Endothelial cell of umbilical vein (primary cell): ENCODE measurements around the gene RNASEH2C. TPM values are rescaled to one million over a fixed set of nuclear protein-coding genes. Genes with fewer than 3 reads are reported as not detected.

Source experiments
- BruUV-seq: library from RNA; stranded (reverse); fragments of 400-500 nt; replicated peaks from 2 replicates; lab custom pipeline; 2021; lab: Mats Ljungman, UMichigan
- CTCF ChIA-PET: fragments of 300-600, 350-600 bp; sonication (Branson Sonifier 250); formaldehyde crosslinking; loops from one replicate; lab custom pipeline; 2021; ENCODE audit warnings: antibody characterized with exemption, inconsistent platforms; lab: Charles Lee
- POLR2A ChIA-PET: fragments of 300-600, 350-600 bp; sonication (Branson Sonifier 250); formaldehyde crosslinking; loops from one replicate; lab custom pipeline; 2021; ENCODE audit warnings: antibody characterized with exemption, inconsistent platforms; lab: Charles Lee
- DNase-seq: peaks from one replicate; pipeline ENCODE4 v3.0.0-alpha.2; 2011; ENCODE audit warnings: low read depth, low spot score
- FAIRE-seq: peaks from 2 replicates; lab custom pipeline; 2011; peaks lifted over from hg19 to GRCh38; lab: Jason Lieb, UNC
- H2AFZ ChIP-seq: 2 replicates; pipeline ENCODE4 v1.6.0; 2012; ENCODE audit warnings: low read depth, low read length, control low read depth, inconsistent platforms
- H3K27ac ChIP-seq: 2 replicates; pipeline ENCODE4 v1.5.1; 2011; ENCODE audit warnings: low read depth, mild to moderate bottlenecking, control low read depth, low read length, moderate library complexity; ENCODE audit not compliant: insufficient read depth
- H3K27me3 ChIP-seq, 2 experiments: 2 replicates each; pipeline versions ENCODE4 v1.6.0 to v1.6.1; 2011; ENCODE audit warnings: low read length in 2 of 2, mixed read lengths in 1 of 2; ENCODE audit not compliant: control insufficient read depth in 2 of 2, insufficient read depth in 2 of 2
- H3K36me3 ChIP-seq, 2 experiments: 2 replicates in 1 of 2; 3 replicates in 1 of 2; pipeline ENCODE4 v1.5.1; 2011; ENCODE audit warnings: low read length in 2 of 2, mild to moderate bottlenecking in 1 of 2, moderate library complexity in 1 of 2; ENCODE audit not compliant: control insufficient read depth in 2 of 2, insufficient read depth in 2 of 2; ENCODE audit errors: extremely low read depth in 1 of 2
- H3K4me1 ChIP-seq: 3 replicates; pipeline ENCODE4 v1.5.1; 2011; ENCODE audit warnings: mild to moderate bottlenecking, low read length; ENCODE audit not compliant: control insufficient read depth, insufficient read depth; ENCODE audit errors: extremely low read depth
- H3K4me2 ChIP-seq: 2 replicates; pipeline ENCODE4 v1.6.1; 2011; ENCODE audit warnings: low read length, control low read depth, mixed read lengths; ENCODE audit not compliant: insufficient read depth
- H3K4me3 ChIP-seq, 3 experiments: fragments of 200-600 bp in 1 of 3; sonication (generic), shearing (Covaris generic) in 1 of 3; replicated peaks in 1 of 3; 2 replicates each; pipeline ENCODE4 v1.5.1; 2011 to 2016; ENCODE audit warnings: control low read depth in 3 of 3, low read length in 3 of 3, mild to moderate bottlenecking in 2 of 3, inconsistent platforms in 1 of 3, low read depth in 1 of 3, moderate library complexity in 1 of 3; ENCODE audit not compliant: insufficient read depth in 1 of 3
- H3K79me2 ChIP-seq: 2 replicates; pipeline ENCODE4 v1.6.0; 2012; ENCODE audit warnings: low read length, inconsistent platforms; ENCODE audit not compliant: control insufficient read depth, insufficient read depth
- H3K9ac ChIP-seq: replicated peaks from 2 replicates; pipeline ENCODE3; 2011; ENCODE audit warnings: low read length, control low read depth; ENCODE audit not compliant: insufficient read depth; ENCODE audit errors: extremely low read depth
- H3K9me1 ChIP-seq: replicated peaks from 3 replicates; pipeline ENCODE4 v1.6.0; 2011; ENCODE audit warnings: mild to moderate bottlenecking, low read length; ENCODE audit not compliant: control insufficient read depth, insufficient read depth; ENCODE audit errors: extremely low read depth
- H3K9me3 ChIP-seq: replicated peaks from 2 replicates; pipeline ENCODE4 v1.5.1; 2012; ENCODE audit warnings: low read length, inconsistent platforms; ENCODE audit not compliant: control insufficient read depth, insufficient read depth
- H4K20me1 ChIP-seq: replicated peaks from 2 replicates; pipeline ENCODE3; 2011; ENCODE audit warnings: mild to moderate bottlenecking, low read length; ENCODE audit not compliant: control insufficient read depth, insufficient read depth; ENCODE audit errors: extremely low read depth
- EZH2 ChIP-seq: IDR thresholded peaks from 2 replicates; pipeline ENCODE4 v1.6.1; 2012; ENCODE audit warnings: borderline replicate concordance, low read depth, mild to moderate bottlenecking, moderate library complexity, low read length, inconsistent platforms; ENCODE audit not compliant: severe bottlenecking
- FOS ChIP-seq: IDR thresholded peaks from 2 replicates; pipeline ENCODE4 v1.6.1; 2011; ENCODE audit warnings: mild to moderate bottlenecking, low read length, moderate library complexity, borderline replicate concordance; ENCODE audit not compliant: insufficient read depth
- GATA2 ChIP-seq: IDR thresholded peaks from 2 replicates; pipeline ENCODE4 v1.7.0; 2011; ENCODE audit warnings: low read depth, mild to moderate bottlenecking, moderate library complexity, mixed read lengths, low read length; ENCODE audit not compliant: insufficient read length, insufficient read depth
- JUN ChIP-seq: IDR thresholded peaks from 2 replicates; pipeline ENCODE4 v1.6.1; 2011; ENCODE audit warnings: borderline replicate concordance, low read depth; ENCODE audit not compliant: insufficient read length, insufficient read depth
- MYC ChIP-seq: IDR thresholded peaks from one replicate; pipeline ENCODE4 v1.6.1; 2011; ENCODE audit warnings: mild to moderate bottlenecking, low read depth, low read length
- POLR2A ChIP-seq: IDR thresholded peaks from 2 replicates; pipeline ENCODE4 v1.6.1; 2012; ENCODE audit warnings: low read depth, mild to moderate bottlenecking, control low read depth, low read length
- POLR2AphosphoS5 ChIP-seq: IDR thresholded peaks from 2 replicates; pipeline ENCODE4 v1.6.1; 2012; ENCODE audit warnings: low read depth, mild to moderate bottlenecking, control low read depth, low read length, moderate library complexity; ENCODE audit not compliant: insufficient read depth
- dilution Hi-C: fragments of 300-500 bp; cut with MboI; formaldehyde crosslinking; loops from one replicate; pipeline ENCODE4 v1.15.0; 2019; ENCODE audit warnings: low sequenced_read_pairs; ENCODE audit not compliant: extremely low pct_ligation_motif_present
- intact Hi-C: fragments of 100-400 bp; cut with micrococcal nuclease; formaldehyde crosslinking; loops from one replicate; pipeline ENCODE4 v1.10.0; 2022
- polyA plus RNA-seq, 4 experiments: library from polyadenylated mRNA; depleted of rRNA in 3 of 4; stranded (reverse) in 3 of 4; unstranded in 1 of 4; fragments of >200 nt; gene quantifications; 2 replicates each; pipeline versions ENCODE4 v1.2.1 to v1.2.3, GENCODE V29; 2011 to 2012; ENCODE audit warnings: missing spikeins in 1 of 4
- total RNA-seq: library from RNA; stranded (reverse); gene quantifications from 2 replicates; pipeline ENCODE4 v1.2.3, GENCODE V29; 2021
- TF ChIP-seq, protein P1 (sequence below): IDR thresholded peaks from 2 replicates; pipeline ENCODE4 v1.6.1; 2011; ENCODE audit not compliant: insufficient read depth, insufficient read length
- TF ChIP-seq, protein P2 (sequence below), 2 donors: IDR thresholded peaks; 1 replicate in 1 of 2; 2 replicates in 1 of 2; pipeline ENCODE4 v1.5.1; 2011; ENCODE audit warnings: low read length in 2 of 2, mild to moderate bottlenecking in 2 of 2, moderate library complexity in 2 of 2, control low read depth in 1 of 2, inconsistent platforms in 1 of 2, low read depth in 1 of 2; ENCODE audit not compliant: insufficient read depth in 1 of 2; ENCODE audit errors: extremely low read depth in 1 of 2

The RNASEH2C gene
- total and polyA plus RNA-seq, 2 donors (not counting 3 experiments of a cell fraction or from before 2014, with no cell fraction given) = 62.0 to 110 TPM

DNA sequence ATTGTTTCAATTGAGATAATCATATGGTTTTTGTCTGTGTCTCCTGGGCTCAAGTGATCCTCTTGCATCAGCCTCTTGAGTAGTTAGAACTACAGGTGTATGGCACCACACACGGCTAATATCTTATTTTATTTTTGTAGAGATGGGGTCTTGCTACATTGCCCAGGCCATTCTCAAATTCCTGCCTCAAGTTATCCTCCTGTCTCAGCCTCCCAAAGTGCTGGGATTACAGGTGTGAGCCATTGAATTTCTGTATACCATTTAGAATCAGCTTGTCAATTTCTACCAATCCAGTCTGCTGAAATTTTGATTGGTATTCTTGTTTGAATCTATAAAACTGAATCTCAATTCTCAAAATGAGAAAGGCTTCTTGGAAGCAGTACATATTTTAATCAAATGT is 18.9 kb downstream of the RNASEH2C start:
- intact Hi-C loops (no loop called here), dilution Hi-C loops (no loop called here)
- H3K4me1 ChIP-seq = no peaks in the 10 kb centered on the region
- no peak overlapping the region for H3K27ac ChIP-seq
- H3K4me3 ChIP-seq = no peak overlapping the region
- H4K20me1 ChIP-seq = no peaks in the 10 kb centered on the region
- no peaks in the 10 kb centered on the region for H3K9me3 ChIP-seq
- H3K36me3 ChIP-seq = no peaks in the 10 kb centered on the region
- no peak overlapping the region for H3K4me2 ChIP-seq
- DNase-seq = no peak
- H3K9me1 ChIP-seq = no peaks in the 10 kb centered on the region
- TF ChIP-seq POLR2A = no peak
- TF ChIP-seq GATA2 = no peak
- TF ChIP-seq POLR2AphosphoS5 = no peak
- TF ChIP-seq FOS = no peak
- TF ChIP-seq EZH2 = no peak
- no peak for TF ChIP-seq JUN
- TF ChIP-seq MYC = no peak
- TF ChIP-seq, protein P1, sequence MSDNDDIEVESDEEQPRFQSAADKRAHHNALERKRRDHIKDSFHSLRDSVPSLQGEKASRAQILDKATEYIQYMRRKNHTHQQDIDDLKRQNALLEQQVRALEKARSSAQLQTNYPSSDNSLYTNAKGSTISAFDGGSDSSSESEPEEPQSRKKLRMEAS = no peak
- TF ChIP-seq, protein P2, sequence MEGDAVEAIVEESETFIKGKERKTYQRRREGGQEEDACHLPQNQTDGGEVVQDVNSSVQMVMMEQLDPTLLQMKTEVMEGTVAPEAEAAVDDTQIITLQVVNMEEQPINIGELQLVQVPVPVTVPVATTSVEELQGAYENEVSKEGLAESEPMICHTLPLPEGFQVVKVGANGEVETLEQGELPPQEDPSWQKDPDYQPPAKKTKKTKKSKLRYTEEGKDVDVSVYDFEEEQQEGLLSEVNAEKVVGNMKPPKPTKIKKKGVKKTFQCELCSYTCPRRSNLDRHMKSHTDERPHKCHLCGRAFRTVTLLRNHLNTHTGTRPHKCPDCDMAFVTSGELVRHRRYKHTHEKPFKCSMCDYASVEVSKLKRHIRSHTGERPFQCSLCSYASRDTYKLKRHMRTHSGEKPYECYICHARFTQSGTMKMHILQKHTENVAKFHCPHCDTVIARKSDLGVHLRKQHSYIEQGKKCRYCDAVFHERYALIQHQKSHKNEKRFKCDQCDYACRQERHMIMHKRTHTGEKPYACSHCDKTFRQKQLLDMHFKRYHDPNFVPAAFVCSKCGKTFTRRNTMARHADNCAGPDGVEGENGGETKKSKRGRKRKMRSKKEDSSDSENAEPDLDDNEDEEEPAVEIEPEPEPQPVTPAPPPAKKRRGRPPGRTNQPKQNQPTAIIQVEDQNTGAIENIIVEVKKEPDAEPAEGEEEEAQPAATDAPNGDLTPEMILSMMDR (IDR thresholded peaks at IDR 0.05; ENCODE audit: extremely low read depth in 1 of 2, insufficient read depth in 1 of 2, low read depth in 1 of 2, low read length in 2 of 2) = no peak
- peaks cover 8 to 12% of the 10 kb centered on the region in 2 experiments for H3K27me3 ChIP-seq
- no TSS peak for BruUV-seq
- ChIA-PET POLR2A (no interaction called here), CTCF (no interaction called here)
- H3K9ac ChIP-seq = no peak overlapping the region
- H2AFZ ChIP-seq = no peak overlapping the region
- no peak for FAIRE-seq
- H3K79me2 ChIP-seq = no peaks in the 10 kb centered on the region
